HG02759 (cell line): ENCODE results near the gene ETV5.

Experiments
- ATAC-seq: cut with Tn5 transposase; IDR thresholded peaks from one replicate; pipeline ENCODE4 v1.9.1; 2021; ENCODE audit warnings: mild to moderate bottlenecking, moderate library complexity; ENCODE audit not compliant: unreplicated experiment

The ETV5 gene

DNA sequence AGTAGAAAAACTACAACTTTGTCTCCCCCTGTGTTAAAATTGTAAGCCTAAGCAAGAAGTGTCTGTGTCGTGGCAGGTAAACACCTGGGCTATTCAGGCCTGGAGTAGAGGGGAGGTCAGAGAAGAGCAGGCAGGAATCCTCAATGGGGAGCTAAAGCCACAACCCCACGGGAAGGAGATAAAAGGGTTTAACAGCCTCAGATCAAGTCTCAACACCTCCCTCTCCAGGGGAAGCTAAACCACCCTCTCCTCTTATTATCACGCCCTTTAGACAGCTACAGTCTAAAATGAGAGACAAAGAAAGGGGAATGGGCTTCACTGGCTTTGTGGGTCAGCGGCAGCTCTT lies 11.6 kb downstream of the ETV5 start:
- no peak for ATAC-seq

DNA sequence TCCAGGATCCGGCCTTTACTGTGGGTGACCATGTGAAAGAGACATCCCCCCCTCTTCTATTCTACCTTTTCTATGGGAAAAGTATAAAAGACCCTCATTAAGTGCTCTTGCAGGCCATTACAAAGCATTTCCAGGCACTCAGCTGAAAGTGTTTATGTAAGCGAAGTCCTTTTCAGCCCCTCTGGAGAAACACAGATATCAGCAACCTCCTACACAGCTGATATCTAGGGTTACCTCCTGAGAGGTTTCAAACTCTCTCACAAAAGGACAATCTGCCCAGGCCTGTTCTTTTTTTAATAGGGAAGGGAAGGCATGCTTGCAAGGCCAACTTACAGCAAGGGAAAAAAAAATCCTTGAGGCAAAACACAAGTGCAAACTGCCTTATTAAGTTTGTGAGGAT lies 12.6 kb downstream of the ETV5 start:
- no peak for ATAC-seq

DNA sequence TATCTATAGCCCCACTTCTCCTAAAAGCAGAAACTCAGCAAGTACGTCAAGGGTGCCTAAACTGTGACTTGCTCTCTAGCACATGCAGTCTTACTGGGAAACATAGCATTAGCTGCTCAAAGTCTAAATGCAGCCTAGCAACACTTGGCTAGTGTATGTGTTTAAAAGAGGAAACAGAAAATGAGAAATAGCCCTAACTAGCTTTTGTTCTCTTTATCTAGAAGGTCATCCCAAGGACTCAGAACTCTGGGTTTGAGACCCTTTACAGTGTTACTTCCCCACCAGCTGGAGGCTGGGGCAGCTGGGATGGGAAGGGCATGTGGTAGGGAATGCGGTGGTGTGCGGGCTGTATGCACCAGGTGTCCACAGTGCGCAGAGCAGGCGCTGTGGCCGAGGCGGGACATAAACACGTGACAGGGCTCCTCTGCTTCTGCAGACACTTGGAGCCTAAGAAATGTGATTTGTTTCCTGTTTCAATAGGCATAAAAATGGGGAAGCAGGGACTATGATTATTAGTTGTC lies 13.3 kb downstream of the ETV5 start:
- ATAC-seq, result no peak

DNA sequence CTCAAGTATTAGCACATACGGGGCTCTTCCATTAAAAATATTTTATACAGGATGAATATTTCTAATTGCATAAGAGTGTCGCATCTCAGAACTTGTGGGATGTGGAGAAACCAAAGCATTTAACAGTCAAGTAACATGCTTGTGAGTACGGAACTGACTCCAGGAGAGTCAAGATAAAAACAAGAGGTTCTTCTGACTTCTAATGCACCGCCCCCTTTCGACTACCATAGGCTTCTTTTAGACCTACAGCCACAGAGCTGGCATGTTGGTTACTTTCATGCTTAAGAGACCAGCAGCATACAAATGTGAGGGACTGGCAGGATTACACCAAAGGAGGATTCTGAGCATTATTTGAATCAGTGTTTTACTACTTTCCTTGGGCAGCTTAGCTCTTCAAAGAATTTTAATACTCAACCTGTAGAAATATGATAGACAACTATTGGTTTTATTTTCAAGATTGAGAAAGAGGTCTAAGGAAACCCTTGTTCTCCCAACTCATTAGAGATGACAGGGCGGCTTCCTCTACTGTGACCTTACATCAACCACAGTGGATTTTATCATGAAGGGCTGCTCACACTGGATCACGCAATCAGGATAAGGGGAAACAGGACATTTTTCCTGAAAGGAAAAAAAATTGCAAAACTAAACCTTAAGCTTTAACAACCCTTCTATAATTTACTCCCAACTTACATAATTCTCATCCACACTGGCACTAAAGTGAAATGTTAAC lies 14.0 kb downstream of the ETV5 start:
- no peak for ATAC-seq

DNA sequence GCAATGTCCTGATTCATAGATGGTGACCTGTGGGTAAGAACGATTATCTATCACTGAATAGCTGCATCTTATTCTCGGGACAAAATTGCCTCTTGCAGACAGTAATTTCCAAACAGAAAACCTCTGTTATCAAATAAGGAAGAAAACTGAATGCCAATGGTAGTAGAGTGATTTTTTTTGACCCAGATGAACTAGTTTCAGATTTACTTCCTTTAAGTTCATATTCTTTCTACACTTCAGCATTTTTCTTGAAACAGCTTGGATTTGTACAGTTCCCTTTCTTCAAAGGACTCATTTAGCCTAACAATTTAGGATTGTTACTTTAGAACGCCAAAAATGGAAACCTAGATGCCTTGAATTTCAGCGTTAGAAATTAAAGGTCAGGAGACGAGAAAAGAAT lies 14.6 kb downstream of the ETV5 start:
- no peak for ATAC-seq

DNA sequence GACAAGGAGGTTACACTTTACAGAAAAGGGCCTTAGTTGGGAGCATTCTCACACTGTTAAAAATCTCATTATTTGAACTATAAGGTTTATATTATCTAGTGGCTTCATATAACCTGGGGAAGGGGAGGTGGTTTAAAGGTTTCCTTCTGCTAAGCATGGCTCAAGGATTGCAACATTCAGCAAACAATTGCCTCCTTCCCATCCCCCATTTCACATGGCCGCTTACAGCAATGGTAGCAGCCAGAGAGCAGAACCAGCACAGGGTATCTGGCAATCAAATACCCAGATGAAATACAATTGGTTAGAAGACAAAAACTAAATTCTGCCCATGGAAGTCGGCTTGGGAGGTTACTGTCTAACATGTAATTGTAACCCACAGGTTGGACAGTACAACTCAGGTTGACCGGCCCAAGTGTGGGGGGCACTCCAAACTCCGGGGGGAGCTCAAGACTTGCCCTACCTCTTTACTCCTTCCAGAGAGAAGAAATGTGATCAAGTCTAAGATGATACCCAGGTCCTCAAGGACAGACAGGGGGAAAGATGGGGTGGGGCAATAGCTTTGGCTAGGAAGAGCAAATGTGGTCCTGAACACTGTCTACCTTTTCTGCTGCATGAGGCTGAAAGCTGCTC lies 15.5 kb downstream of the ETV5 start:
- ATAC-seq, result no peak

DNA sequence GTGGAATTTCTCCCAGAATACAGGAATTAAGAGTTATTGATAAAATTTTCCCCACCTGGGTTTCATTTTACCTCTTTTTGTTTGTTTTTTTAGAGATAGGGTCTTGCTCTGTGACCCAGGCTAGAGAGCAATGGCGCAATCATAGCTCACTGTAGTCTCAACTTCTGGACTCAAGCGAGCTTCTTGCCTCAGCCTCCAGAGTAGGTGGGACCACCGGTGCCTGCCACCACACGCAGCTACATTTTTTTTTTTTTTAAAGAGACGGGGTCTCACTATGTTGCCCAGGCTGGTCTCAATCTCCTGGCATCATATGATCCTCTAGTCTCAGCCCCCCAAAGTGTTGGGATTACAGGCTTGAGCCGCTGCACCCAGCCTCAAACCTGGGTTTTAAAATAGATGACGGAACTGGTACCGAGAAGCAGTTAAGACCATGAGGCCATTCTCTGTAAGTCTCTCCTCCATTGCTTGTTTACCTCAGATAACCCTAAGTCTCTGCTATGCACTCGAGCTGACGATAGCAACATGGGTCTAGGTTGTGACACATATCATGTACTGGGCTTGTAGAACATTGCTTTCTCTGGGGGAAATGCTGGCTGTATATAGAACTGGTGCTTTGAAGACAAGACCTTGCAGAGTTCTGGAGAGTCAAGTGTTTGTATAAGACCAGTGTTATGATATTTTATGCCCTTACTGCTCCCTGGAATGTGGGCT lies 16.4 kb downstream of the ETV5 start:
- ATAC-seq, result no peak

DNA sequence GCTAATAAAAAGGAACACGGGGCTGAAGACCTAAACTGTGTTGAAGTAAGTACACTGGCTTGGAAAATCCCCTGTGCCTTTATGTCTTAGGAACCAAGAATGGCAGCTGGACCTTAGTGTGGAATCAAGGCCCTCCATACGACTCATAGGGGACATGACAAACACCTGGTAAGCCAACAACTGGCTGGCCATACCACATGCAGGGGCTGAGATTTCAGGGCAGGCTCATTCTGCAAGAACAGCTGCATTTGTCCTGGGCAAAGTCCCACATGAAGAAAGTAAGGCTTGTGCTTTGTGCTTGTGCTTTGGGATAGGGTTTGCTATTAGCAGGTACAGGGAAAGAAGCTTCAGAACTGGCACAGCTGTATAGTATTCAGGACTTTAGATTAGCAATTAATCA lies 18.0 kb downstream of the ETV5 start:
- ATAC-seq, result no peak

DNA sequence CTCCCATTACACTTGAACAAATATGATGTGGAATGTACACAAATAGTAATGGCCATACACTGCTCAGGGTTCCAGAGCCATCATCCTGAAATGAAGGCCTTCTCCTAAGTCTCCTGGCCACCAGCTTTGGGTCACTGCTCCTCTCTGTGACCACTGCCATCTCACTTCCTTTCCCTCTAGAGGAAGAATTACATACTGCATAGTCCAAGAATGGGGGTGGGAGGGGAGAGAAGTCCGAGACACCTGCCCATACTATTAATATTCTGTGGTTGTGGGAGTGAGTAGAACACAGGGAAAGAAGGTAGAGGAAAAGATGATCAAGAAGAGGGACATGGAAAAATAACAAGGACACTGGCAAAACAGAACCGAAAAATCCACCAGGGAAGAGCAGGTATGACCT lies 20.6 kb downstream of the ETV5 start:
- no peak for ATAC-seq

DNA sequence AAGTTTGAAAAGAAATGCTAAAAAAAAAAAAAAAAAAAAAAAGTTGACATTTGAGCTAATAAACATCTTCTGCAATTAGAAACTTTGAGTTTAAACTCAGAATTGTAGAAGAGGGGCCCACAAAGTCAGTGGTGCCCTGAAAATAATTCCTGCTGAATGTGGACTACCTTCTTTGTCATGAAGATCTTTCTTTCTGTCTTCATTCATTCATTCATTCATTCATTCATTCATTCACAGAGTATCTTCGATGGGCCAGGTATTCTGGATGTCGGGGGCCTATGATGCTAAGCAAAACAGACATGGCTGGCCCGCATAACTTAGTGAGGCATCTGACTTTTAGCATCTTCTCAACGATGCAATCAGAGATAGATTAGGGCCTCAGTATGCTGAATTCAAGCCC lies 24.6 kb downstream of the ETV5 start:
- no peak for ATAC-seq

DNA sequence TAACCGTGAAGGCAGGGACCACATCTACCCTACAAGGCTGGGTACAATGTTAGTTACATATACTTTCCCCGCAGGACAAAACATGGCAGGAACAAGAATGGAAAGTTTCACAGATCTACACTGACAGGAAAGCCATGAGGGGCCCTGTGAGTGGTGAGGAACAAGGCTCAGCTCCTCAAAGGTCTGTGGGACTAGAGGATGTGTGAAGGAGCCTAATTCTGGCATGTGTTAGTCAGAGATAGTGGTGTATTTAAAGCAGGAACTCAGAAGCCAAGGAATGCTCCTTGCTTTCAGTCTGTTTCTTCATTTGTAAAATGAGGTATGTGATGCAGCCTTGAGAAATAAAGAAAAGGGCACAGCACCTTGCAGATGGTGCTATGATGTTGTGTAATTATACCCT lies 25.1 kb downstream of the ETV5 start:
- no peak for ATAC-seq

DNA sequence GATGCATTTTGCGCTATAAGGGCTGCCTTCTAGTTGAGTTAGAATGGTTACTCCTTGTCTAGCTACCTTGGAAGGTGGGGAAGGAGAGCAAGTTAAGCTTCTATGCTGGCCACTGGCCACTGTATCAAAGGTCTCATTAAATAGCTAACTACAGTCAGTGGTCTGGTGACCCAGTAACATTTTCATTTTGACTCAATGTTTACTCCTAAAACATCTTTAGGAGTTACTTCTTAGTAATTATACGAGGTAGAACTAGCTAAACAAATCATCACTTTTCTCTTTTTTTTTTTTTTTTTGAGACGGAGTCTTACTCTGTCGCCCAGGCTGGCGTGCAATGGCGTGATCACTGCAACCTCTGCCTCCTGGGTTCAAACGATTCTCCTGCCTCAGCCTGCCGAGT lies 26.7 kb downstream of the ETV5 start:
- no peak for ATAC-seq

DNA sequence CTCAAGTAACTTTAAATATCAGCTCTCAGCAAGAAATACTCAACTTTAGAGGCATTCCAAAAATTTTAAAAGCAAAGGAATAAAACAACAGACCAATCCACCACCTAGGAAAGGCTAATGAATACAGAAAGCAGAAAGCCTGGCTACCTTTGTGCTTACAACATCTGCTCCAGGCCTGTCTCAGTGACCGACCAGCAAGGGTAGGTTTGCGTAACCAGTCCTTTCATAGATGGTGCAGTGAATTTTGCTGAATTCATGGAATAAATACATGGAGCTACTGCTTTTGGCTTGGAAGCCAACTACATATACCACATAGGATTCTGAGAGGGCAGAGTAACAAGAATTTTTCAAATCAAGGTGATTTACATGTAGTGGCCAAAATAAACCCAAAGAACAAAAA lies 27.2 kb downstream of the ETV5 start:
- no peak for ATAC-seq

DNA sequence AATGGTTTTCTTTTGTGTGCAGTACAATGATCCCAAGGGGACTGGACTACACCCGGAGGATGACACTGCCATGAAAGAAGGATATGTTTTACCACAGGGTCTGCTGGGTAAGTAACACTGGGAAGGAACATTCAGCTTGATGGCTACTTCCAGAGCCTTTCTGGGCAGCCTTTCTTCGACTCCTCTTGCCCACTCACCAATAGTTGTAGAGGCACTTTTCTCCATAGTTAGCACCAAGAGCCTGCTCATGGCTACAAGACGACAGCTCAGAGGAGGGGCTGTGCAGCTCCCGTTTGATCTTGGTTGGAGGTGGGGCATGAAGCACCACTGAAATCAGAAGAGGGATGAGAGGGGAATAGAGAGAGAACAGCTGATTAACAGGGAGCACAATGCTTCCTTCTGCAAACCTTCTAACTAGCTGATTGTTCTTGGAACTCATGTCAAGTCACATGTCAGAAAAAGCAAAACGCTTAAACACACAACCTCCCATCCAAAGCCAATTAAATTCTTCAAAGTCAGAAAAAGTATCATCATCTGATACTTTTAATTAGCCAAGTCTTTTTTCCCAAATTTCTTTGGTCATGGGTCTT lies 27.9 kb downstream of the ETV5 start:
- no peak for ATAC-seq

DNA sequence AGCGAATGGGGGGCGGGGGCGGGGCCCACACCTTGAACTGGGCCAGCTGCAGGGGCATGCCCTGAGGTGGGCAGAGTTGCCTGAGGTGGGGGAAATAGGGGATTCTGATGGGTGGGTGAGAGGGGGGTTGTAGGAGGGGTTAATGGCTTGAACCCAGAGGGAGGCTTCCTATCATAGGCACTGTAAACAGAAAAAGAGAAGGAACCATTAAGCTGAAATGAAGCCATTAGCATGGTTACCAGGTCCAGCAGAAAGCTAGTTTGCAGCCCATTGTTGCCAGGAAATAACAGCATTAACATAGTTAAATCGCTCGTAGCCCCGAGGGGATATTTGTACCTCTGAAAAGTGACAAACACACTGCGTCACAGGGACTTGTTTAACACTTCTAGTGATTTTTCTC lies 29.0 kb downstream of the ETV5 start:
- ATAC-seq, result no peak

DNA sequence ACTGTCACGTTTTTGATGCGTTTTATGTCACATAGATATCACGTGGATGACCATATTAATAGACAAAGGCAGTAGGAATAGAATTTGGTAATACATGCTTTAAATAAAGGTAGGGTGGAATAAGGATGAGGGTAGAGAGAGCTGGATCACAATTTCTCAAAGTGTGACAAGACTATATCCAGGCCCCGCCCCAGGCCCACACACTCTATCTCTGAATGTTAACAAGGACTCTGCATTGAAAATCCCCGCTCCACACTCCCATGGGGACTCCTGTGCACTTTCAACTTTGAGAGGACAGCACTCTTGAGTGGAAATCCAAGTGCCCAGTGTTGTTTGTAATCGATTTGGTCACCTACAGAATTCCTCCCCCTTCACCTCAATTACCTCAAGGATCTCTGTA lies 31.4 kb downstream of the ETV5 start:
- ATAC-seq, result no peak

DNA sequence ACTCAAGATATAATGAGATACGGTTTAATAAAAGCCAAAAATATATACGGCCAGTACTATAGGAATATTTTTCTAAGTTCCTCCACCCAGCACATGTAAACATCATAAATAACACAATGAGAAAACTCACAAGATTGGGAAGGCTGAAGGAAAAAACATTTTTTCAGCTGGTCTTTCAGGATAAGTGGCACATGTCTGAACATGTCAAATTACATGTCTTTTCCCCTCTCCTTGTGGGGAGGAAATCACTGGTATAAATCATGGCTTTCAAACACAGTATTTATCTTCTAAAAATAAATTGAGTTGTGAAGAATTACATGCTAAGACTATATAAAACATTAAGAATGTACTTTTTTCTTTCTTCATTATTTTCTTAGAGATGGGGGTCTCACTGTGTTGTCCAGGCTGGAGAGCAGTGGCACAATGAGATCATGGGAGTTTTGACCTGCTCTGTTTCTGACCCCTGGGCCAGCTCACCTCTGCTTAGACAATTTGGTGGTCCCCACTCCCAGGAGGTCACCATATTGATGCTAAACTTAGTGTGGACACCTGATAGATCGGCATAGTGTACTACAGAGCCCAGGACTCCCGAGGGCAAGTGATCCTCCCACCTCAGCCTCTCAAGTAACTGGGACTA lies 32.8 kb downstream of the ETV5 start:
- ATAC-seq, result no peak

DNA sequence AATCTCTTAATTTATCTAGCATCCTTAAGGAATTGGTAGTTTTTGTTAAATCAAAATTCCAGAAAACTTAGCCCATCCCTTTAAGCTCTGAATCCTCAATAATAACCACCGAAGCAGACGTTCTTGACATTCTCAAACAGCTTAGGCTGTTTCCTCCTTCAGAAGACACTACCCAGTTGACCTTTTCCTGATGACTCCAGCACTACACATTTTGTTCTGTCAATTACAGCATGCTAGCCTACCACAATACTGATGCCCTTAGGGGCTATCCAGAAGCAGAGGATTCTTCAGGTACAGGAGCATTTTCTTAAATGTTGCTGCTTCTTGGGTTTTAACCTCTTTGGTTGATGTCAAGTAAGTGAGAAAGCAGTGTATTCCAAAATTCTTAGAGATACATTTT lies 33.4 kb downstream of the ETV5 start:
- ATAC-seq, result no peak

DNA sequence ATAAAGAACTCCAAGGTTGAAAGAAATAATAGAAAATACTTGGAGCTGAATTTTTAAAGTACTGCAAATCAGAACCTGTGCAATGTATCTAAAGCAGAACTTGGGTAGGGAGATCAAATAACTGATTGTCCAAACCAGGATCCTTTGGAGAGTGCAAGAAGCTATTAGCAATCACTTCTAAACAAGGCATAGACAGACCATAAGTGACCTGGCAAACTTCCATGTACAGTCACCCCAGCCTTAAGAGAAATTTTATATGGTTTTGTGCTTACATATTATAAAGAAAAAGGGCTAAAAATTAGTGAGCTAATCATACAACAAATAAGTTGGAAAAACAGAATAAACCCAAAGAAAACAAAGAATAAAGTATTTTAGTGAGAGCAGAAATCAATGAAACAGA lies 35.2 kb downstream of the ETV5 start:
- no peak for ATAC-seq

DNA sequence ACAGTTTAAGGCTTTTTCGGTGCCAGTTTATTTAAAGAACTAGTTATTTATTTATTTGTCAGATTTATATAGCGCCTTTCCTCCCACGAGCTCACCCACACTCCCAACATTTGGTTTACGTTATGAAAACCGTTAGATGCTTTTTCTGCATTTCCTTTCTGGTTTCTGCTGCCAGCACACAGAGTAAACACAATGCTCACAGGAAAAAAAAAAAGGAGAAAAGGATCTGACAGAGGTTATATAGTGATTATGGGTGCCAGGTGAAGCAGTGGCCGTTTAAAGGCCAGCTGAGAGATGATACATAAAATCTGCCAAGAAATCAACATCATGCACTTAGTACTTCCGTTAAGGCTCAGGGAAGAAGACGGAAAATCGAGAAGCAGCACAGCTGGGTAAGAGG lies 37.9 kb downstream of the ETV5 start:
- no peak for ATAC-seq

DNA sequence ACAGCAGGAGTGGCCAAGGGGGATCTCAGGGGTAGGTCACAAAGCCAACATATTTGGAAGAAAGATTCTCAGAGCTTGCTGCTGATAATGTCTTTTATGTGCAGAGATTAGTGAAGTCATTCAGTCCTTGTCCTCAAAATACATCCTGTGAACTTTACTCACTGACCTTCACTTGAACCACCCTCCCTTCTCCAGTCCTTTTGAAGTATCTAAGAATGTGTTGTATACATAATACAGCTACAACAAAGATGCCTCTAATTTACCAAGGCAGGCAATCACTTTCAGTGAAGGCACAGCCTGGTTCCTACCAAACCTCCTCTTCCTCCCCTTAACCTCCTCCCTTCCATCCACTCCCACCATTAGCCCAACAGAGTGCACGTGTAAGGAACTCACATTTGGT lies 38.3 kb downstream of the ETV5 start:
- no peak for ATAC-seq
